HG03108 (cell line): ENCODE results near the gene STRIP1.

Source experiments
- ATAC-seq: cut with Tn5 transposase; IDR thresholded peaks from one replicate; pipeline ENCODE4 v1.9.1; 2021; ENCODE audit warnings: moderate library complexity; ENCODE audit not compliant: unreplicated experiment

STRIP1 gene

DNA sequence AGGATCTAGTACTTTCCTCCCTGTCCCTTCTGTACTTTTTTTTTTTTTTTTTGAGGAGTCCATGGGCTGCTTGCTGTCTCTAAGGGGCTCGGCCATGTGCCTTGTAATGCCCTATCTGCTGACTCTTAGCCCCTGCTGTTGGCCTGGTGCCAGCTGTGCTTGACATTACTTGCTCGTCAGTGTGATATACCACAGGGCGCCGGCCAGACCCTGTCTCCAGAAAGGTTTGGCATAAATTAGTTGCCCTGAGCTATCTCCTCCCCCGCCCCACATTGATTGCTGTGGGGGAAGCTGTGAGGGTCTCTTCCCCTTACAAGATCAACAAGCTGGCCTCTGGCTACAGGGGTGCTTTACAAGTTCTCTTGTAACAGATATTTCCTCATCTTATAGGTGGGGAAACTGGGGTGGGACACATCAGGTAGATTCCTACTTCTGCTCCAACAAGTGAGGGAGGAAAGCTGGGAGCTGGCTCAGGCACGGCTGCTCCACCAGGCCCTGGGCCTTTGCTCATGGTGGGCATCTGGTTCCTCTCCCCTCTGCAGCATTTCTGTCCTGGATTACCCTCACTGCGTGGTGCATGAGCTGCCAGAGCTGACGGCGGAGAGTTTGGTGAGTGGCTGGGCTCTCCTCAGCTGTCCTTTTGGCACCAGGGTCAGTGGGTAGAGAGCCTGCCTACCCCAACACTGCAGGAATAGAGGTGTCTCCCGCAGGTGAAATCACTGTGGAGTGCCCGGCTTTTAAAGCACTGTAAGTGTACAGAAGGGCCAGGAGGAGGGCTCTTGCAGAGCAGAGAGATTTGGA, 15.6 kb downstream of the STRIP1 start:
- ATAC-seq, result no peak

DNA sequence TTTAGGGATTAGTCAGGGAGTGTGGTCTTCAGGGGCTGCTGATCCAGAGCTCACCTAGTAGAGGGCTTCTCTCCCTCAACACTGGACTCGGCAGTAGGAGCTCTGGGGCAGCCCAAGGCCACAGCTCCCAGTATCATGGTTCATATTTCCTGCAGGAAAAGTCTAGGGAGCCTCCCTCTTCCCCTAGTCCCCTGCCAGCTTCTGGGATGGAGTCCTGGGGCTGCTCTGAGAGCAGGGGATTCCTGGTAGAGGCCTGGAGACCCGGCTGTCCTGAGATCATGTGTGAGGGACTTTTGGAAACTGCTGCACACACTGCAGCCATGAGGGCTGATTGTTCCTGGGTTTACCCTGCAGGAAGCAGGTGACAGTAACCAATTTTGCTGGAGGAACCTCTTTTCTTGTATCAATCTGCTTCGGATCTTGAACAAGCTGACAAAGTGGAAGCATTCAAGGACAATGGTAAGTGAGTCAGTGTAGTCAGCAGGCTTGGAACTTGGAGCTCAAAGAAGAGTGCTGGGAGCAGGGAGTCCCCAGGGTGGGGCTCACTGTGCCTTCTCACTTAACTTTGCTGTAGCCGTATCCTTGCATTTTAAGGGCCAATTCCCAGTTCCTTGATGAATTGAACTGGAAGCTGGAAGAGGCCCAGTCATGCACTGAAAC, 16.3 kb downstream of the STRIP1 start:
- no peak for ATAC-seq

DNA sequence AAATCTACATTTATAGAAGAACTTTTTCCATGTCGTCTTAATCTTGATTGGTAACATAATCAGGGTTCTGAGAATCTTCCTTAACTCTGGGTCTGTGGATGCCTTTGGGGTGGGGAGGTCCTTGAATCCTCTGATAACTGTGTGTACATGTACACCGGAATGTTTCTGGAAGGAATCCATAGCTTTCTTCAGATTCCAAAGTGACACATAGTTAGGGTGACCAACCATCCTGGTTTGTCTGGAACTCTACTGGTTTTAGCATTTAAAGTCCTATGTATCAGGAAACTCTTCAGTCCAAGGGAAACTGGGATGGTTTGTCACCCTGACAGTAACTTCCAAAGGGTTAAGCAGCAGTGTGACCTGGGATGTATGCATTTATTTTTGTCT, 16.8 kb downstream of the STRIP1 start:
- no peak for ATAC-seq

DNA sequence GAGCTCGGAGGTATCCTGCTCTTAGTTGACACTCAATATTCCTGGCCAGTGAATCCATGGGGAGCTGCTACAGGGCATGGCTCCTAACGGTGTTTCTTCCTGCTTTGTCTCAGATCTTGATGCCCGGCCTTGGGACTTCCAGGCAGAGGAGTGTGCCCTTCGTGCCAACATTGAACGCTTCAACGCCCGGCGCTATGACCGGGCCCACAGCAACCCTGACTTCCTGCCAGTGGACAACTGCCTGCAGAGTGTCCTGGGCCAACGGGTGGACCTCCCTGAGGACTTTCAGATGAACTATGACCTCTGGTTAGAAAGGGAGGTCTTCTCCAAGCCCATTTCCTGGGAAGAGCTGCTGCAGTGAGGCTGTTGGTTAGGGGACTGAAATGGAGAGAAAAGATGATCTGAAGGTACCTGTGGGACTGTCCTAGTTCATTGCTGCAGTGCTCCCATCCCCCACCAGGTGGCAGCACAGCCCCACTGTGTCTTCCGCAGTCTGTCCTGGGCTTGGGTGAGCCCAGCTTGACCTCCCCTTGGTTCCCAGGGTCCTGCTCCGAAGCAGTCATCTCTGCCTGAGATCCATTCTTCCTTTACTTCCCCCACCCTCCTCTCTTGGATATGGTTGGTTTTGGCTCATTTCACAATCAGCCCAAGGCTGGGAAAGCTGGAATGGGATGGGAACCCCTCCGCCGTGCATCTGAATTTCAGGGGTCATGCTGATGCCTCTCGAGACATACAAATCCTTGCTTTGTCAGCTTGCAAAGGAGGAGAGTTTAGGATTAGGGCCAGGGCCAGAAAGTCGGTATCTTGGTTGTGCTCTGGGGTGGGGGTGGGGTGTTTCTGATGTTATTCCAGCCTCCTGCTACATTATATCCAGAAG, 19.4 kb downstream of the STRIP1 start:
- no peak for ATAC-seq

DNA sequence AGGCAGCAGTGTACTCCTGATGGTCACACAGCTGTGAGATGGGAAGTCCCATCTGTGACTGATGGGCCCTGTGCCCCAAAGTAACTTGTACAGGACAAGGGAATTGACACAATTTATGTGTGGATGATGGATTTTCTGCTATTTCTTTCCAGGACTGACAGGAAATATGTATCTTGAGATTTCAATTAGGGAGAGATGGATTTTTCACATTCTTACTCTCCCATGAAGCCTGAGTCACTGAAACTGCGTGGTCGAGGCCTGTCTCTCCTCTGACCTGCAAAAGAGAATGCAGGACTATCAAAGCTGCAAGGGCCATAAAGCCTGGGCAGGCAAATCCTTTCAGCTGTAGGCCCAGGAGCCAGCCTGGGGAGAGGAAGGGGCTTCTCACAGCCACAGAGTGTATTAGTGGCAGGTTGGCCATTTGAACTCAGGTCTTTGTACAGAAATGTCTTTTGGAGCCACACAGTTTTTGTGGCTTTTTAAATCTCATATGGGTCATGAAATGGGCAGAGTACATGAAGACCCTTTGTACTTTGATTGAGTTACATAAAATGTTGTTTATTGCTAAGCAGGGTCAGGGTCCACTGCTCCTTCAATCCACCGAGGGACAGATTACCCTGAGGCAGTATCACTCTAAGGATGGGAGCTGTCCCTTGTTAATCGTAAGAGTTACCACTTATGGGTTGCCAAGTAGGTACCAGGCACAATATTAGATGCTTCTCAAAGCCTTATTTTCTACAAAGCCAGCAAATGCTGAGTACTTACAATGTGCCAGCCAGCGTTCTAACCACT, 21.3 kb downstream of the STRIP1 start:
- ATAC-seq, result no peak

DNA sequence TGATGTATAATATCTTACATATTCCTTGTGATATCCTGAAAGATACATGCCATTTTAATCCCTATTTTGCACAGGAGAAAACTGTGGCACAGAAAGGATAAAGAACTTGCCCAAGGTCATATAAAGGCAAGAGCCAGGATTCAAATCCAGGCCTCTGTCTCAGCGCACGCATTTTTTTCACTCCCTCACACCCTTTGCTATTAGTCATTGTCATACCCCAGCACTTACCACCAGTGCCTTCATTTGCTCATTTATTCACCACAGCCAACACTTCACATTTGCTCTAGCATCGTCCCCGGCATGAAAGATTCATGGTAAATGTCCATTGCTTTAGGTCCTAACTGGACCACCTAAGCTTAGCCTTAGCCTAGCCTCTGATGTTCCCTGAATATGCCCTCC, 21.9 kb downstream of the STRIP1 start:
- ATAC-seq, result no peak

DNA sequence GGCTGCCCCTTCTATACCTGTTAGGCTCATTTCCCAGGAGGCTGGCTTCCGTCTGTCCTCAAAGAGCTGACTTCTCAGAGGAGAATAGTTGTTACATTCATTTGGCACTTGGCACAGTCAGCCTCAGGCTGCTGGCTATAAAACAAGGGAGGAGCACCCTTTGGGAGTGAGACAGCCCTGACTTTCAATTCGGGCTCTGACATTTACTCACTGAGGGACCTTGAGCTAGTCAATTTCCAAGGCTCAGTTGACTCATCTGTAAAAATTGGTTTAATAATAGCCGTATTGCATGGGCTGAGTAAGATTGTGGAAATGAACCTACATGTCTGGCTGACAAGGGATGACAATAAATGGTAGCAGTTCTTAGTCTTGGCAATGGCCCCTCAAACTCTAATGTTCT, 22.4 kb downstream of the STRIP1 start:
- no peak for ATAC-seq

DNA sequence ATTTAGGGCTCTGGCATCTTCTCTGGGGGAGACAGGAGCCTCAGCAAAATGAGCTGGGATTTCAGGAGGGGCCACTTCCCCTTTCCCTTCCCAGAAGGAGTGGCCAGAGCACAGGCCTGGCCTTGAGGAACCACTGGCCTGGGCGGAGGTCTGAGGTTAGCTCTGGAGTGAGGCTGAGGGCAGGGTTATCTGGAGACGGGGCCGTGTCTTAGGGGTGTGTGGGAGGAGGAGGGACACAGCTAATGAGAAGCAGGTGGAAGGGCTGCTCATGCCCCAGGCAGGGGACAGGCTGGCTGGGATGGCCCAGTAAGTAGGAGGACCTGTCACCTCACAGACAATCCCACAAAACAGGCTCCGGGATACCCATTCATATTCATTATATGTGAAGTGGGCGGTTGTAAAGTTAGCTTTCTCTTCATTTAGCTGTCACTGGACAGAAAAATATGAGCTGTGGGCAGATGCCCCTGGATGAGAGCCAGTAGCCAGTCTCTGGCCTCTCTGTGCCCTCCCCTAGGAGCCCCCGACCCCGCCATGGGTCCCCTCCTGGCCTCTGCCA, 23.6 kb downstream of the STRIP1 start:
- ATAC-seq, result no peak

DNA sequence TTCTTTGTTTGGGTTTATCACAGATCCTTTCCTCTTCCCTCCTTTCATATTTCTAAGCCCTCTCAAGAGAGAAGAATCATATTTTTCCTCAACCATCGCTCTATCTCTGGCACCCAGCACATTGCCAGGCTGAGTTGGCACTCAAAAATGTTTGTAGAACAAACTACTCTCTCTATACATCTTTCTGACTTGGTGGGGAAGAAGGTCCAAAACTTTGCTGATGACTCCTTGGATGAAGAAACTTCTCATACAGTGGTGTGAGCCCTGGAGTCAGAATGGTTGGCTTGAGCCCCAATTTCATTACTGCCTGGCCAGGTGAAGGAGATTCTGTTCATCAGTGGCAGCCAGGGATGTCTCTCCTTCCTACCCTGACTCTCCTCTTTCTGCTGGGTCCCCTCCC, 24.2 kb downstream of the STRIP1 start:
- no peak for ATAC-seq

DNA sequence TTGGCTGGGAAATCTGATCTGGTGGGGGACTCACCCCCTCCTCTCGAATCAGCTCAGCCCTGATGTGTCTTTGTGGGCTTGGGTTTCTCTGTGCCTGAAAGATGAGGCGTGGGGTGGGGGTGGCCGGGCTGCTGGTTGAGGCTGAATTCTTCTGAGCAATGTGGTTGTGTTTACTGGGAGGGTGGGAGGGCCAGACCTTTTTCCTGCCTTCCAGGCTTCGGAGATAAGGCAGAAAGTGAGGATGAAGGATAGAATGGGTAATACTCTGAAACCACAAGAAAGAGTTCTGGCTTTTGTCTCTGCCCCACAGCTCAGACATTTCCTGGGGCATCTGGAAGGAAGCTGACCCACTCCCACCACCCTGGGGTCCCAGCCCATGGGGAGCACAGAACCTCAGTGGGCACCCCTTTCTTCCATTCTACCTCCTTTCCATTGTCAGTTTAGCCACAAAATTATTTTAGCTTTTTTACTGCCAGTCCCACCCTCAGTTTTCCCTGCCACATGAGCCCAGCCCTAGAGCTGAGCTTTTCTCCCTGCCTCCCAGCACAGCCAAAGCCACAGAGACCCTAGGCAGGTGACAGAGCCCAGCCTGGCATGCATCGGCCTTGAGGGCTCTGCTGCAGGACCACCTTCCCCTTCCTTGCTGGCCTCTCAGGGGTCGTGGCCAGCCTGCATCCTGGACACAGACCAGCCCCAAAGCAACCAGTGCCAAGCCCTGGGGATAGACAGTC, 24.9 kb downstream of the STRIP1 start:
- ATAC-seq, result no peak

DNA sequence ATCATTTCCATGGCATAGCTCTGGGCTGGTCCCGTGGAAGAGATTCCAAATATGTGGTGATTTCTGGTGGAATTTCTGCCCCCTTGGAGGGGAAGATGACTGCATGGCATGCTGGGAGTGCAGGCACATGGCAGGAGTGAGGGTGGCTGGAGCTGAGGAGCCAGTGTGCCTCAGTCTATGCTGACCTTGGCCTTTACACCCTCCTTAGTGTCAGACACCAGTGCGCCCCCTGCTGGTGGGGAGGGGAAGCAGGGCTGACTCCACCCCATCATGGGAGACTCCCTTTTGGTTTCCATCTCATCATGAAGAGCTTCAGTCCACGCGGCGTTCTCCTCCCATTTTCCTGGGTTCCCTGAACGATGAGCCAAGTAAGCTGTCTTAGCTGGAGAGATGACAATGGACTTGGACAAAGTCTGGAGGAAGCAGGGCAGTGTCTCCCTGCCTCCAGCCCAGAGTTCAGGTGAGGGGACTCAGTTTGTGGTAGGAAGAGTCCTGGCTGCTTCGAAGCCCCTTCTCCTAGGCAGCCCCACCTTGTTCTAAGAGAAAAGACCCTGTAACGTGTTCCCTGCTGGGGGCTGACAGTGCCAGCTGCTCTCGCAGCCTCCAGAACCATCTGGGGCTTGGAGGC, 25.7 kb downstream of the STRIP1 start:
- ATAC-seq, result no peak

DNA sequence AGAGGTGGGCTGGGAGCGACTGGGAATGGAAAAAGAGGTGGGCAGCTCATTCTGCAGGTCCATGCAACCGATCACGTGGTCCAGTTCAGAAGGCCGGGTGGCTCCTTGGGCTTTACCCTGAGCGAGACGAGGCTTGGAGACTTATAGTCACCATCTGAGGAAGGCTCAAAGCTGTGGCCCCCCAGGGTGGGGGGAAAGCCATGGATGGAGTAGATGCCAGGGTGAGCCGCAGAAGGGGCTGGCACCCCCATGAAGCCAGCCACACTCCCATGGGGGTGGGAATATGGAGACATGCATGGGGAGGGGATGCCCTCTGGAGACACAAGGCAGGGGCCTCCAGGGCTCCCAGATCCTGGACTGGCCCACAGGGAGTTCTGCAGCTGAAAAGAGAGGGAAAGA, 26.2 kb downstream of the STRIP1 start:
- ATAC-seq, result no peak

DNA sequence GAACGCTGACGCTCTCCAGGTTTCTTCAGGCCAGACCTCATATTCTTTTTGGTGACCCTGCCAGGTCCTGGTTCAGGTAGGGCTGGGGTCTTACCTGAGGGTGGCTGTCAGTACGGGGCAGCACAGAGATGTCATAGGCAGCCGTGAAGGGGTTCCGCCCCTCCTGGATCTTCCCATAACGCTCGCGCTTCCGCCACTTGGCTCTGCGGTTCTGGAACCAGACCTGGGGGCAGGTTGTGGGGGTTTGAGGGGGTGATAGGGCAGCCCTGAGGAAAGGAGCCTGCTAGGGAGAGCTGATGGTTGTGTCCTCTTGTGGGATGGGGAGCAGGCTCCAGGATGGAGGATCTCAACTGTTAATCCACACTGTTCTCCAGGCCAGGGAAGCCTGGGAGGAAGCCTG, 26.9 kb downstream of the STRIP1 start:
- ATAC-seq, result no peak

DNA sequence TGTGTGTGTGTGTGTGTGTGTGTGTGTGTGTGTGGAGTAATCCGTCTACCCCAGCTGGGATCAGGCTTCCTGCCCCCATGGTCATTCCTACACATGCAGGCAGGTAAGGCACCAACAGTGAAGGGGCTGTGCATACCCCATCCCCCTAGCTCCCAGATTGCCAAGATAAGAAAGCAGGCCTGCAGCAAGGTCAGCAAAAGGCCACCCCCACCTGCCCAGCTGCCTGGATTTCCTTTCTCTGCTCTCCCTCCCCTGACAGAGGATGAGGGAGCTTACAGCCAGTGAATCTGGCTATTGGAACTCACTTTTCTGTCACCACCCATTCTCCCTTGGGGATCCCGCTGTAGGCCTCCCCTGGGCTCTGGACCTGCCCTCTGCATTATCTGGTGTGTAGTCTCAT, 28.2 kb downstream of the STRIP1 start:
- ATAC-seq, result no peak

DNA sequence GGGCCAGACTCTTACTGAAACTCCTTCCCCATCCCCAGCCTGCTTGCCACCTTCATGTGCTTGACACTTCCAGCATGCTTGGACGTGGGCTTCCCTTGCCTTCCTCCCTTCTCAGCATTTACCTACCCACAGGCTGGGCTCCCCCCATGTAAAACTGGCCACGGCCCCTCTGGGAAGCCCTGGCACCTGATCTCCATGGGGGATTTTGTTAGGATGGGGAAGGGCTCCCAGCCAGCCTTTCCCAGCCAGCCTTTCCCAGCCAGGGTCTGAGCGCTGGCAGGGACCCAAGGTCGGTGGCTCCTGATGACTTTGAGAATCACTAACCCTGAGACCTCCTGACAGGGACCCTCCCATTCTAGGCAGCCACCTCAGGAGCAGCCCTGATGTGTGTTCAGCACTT, 29.4 kb downstream of the STRIP1 start:
- no peak for ATAC-seq

DNA sequence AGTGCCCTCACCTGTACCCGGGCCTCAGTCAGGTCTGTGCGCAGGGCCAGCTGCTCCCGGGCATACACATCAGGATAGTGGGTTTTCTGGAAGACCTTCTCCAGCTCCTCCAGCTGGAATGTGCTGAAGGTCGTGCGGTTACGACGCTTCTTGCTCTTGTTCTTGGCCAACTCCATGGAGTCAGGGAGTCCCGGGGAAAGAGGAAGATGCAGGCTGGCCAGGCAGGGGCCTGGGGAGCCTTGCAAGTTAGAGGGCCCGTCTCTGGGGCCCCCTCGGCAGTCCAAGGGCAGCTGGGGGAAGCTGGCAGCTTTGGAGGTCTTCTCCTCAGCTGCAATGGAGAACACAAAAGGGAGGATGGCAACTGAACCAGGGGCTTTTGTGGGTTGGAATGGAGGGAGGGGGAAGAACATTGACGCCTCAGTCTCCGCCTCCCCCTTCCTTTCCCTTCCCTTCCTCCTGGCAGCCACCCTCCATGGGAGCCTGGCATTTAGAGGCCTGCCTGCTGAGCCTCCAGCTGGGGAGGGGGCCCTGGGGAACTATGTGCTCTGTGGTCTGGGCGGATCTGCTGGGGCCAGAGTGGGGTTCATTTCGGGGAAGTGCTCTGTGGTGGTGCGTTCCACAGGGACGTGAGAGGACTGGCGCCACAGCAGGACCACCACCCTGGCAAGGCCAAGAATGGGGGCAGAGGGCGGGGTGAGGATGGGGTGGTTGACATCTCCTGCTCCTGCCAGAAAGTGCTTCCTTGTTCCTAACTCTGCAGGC, 30.3 kb downstream of the STRIP1 start:
- ATAC-seq, result no peak

DNA sequence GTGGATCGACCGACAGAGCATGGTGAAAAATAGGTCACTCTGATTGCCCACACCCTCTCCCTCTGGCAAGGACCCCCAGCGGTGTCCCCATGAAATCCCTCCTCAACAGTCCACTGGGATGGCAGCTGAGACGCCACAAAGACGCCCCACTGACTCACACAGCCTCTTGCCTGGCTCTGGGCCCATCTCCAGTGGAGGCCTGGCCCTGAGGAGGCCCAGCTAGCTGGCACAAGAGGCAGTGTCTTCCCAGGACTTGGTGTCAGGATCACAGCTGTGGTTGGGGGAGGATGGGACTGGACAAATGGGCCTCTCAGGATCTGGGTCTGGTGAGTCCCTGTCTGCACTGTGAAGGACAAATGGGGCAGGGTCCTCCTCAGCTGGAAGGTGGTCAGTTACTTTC, 31.4 kb downstream of the STRIP1 start:
- no peak for ATAC-seq

DNA sequence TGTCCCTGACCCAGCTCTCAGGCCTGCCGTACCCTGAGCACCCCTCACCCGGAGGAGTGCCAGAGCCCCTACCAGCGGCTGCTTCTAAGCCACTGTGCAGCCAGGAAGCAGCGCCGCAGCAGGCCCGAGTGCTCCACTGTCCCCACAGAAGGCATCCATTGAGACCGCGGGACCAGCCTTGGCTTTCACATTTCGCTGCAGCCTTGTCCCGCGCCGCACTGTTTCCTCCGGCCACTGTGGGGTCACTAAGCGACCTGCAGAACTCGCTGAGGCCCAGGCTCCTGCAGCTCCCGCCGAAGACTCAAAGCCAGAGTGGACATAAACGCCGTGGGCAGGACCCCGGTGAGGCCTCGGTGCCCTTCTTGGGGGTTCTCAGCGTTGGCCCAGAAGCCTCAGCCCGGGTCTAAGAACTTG, 33.1 kb downstream of the STRIP1 start:
- no peak for ATAC-seq
